IMR-90 (cell line): ENCODE data around the gene RCL1. TPM values are rescaled to one million over a fixed set of nuclear protein-coding genes. Genes with fewer than 3 reads are reported as not detected.

Experiments used
- ATAC-seq: fragments of 200-7000 bp; cut with Tn5 transposase; 2 replicates; pipeline ENCODE4 v1.9.1; 2020; ENCODE audit warnings: low read depth, mild to moderate bottlenecking, moderate library complexity
- BruUV-seq: library from RNA; stranded (reverse); fragments of 400-500 nt; replicated peaks from 2 replicates; lab custom pipeline; 2021; lab: Mats Ljungman, UMichigan
- CTCF ChIA-PET: fragments of 300-600 bp; formaldehyde crosslinking; extraction: SDS; loops from one replicate; lab custom pipeline; 2021; ENCODE audit warnings: antibody characterized with exemption; lab: Yijun Ruan, JAX
- POLR2A ChIA-PET: fragments of 300-600 bp; sonication (Branson Sonifier 250); formaldehyde crosslinking; loops from one replicate; lab custom pipeline; 2022; ENCODE audit warnings: antibody characterized with exemption; ENCODE audit not compliant: unreplicated experiment; lab: Charles Lee
- DNase-seq: peaks from one replicate; pipeline ENCODE4 v3.0.0; 2013
- H2AFZ ChIP-seq: replicated peaks from 2 replicates; pipeline ENCODE3; 2013; ENCODE audit warnings: low read length, mild to moderate bottlenecking; ENCODE audit not compliant: poor library complexity
- H2AK5ac ChIP-seq: 2 replicates; pipeline ENCODE4 v1.6.1; 2013; ENCODE audit warnings: low read depth, low read length, inconsistent platforms
- H2AK9ac ChIP-seq: replicated peaks from 2 replicates; pipeline ENCODE3; 2013; ENCODE audit warnings: mild to moderate bottlenecking, low read depth, low read length, moderate library complexity; ENCODE audit not compliant: poor library complexity
- H2BK120ac ChIP-seq: 2 replicates; pipeline ENCODE4 v1.6.1; 2013; ENCODE audit warnings: low read depth, low read length, inconsistent platforms
- H2BK15ac ChIP-seq: 3 replicates; pipeline ENCODE4 v1.6.1; 2013; ENCODE audit warnings: low read depth, low read length, inconsistent platforms
- H2BK20ac ChIP-seq: 2 replicates; pipeline ENCODE4 v1.6.1; 2013; ENCODE audit warnings: low read depth, mild to moderate bottlenecking, inconsistent platforms, low read length, moderate library complexity
- H2BK5ac ChIP-seq: 2 replicates; pipeline ENCODE4 v1.6.1; 2013; ENCODE audit warnings: mild to moderate bottlenecking, low read depth, low read length, inconsistent platforms; ENCODE audit not compliant: poor library complexity, severe bottlenecking
- H3K14ac ChIP-seq: replicated peaks from 2 replicates; pipeline ENCODE4 v1.6.1; 2013; ENCODE audit warnings: low read depth, low read length, inconsistent platforms
- H3K18ac ChIP-seq: 2 replicates; pipeline ENCODE4 v1.6.1; 2013; ENCODE audit warnings: low read depth, low read length, control low read depth
- H3K23ac ChIP-seq: 2 replicates; pipeline ENCODE4 v1.6.1; 2013; ENCODE audit warnings: low read depth, low read length, inconsistent platforms
- H3K27ac ChIP-seq: 2 replicates; pipeline ENCODE4 v1.5.1; 2013; ENCODE audit warnings: mild to moderate bottlenecking, control low read depth, low read length; ENCODE audit not compliant: insufficient read depth
- H3K27me3 ChIP-seq: 2 replicates; pipeline ENCODE4 v1.6.1; 2013; ENCODE audit warnings: low read length; ENCODE audit not compliant: control insufficient read depth, insufficient read depth
- H3K36me3 ChIP-seq: 2 replicates; pipeline ENCODE4 v1.6.1; 2013; ENCODE audit warnings: low read length, mixed read lengths; ENCODE audit not compliant: control insufficient read depth, insufficient read depth
- H3K4ac ChIP-seq: 2 replicates; pipeline ENCODE4 v1.6.1; 2013; ENCODE audit warnings: low read depth, low read length, inconsistent platforms
- H3K4me1 ChIP-seq: 2 replicates; pipeline ENCODE4 v1.6.1; 2013; ENCODE audit warnings: low read length, mixed read lengths; ENCODE audit not compliant: control insufficient read depth, insufficient read depth
- H3K4me2 ChIP-seq: 2 replicates; pipeline ENCODE4 v1.6.1; 2013; ENCODE audit warnings: low read depth, mild to moderate bottlenecking, control low read depth, low read length, moderate library complexity
- H3K4me3 ChIP-seq: 2 replicates; pipeline ENCODE4 v1.5.1; 2013; ENCODE audit warnings: low read depth, mild to moderate bottlenecking, control low read depth, low read length, moderate library complexity; ENCODE audit not compliant: insufficient read depth
- H3K56ac ChIP-seq: 2 replicates; pipeline ENCODE4 v1.6.1; 2013; ENCODE audit warnings: low read length, inconsistent platforms; ENCODE audit not compliant: insufficient read depth; ENCODE audit errors: extremely low read depth
- H3K79me1 ChIP-seq, 2 experiments: 2 replicates each; pipeline ENCODE4 v1.6.1; 2013; ENCODE audit warnings: low read length in 2 of 2, inconsistent platforms in 1 of 2, low read depth in 1 of 2
- H3K9ac ChIP-seq: 2 replicates; pipeline ENCODE4 v1.6.1; 2013; ENCODE audit warnings: low read depth, low read length, control low read depth
- H3K9me1 ChIP-seq: 2 replicates; pipeline ENCODE4 v1.6.1; 2013; ENCODE audit warnings: low read length, inconsistent platforms; ENCODE audit not compliant: insufficient read depth
- H3K9me3 ChIP-seq: 2 replicates; pipeline ENCODE4 v1.6.1; 2013; ENCODE audit warnings: low read length; ENCODE audit not compliant: control insufficient read depth, insufficient read depth
- H4K20me1 ChIP-seq: 2 replicates; pipeline ENCODE4 v1.6.1; 2013; ENCODE audit warnings: low read length, inconsistent platforms; ENCODE audit not compliant: insufficient read depth
- H4K5ac ChIP-seq: 2 replicates; pipeline ENCODE4 v1.6.1; 2013; ENCODE audit warnings: mild to moderate bottlenecking, low read depth, low read length, control low read depth
- H4K8ac ChIP-seq, 2 experiments: 2 replicates each; pipeline ENCODE4 v1.6.1; 2013; ENCODE audit warnings: low read depth in 2 of 2, low read length in 2 of 2, control low read depth in 1 of 2, inconsistent platforms in 1 of 2
- H4K91ac ChIP-seq: 2 replicates; pipeline ENCODE4 v1.6.1; 2013; ENCODE audit warnings: low read depth, low read length, inconsistent platforms; ENCODE audit not compliant: insufficient read depth
- BHLHE40 ChIP-seq: fragments of 150-350 bp; IDR thresholded peaks from 2 replicates; pipeline ENCODE4 v1.6.1; 2016; ENCODE audit warnings: mild to moderate bottlenecking, low read depth, low read length
- CEBPB ChIP-seq: IDR thresholded peaks from 2 replicates; pipeline ENCODE4 v1.6.1; 2012; ENCODE audit warnings: low read depth, low read length, improper control_type of control experiment
- CHD1 ChIP-seq: IDR thresholded peaks from 2 replicates; pipeline ENCODE4 v1.6.1; 2012; ENCODE audit warnings: low read depth, low read length, improper control_type of control experiment
- CTCF ChIP-seq: conservative IDR thresholded peaks from 2 replicates; pipeline ENCODE4 v1.5.1; 2012; ENCODE audit warnings: mild to moderate bottlenecking, low read depth, low read length, improper control_type of control experiment
- ELK1 ChIP-seq: fragments of 150-350 bp; IDR thresholded peaks from 2 replicates; pipeline ENCODE4 v1.6.1; 2016; ENCODE audit warnings: low read depth, mild to moderate bottlenecking, low read length, moderate library complexity, borderline replicate concordance
- FOS ChIP-seq: fragments of 150-350 bp; IDR thresholded peaks from 2 replicates; pipeline ENCODE4 v1.6.1; 2016; ENCODE audit warnings: low read depth, low read length
- MAFK ChIP-seq: IDR thresholded peaks from 2 replicates; pipeline ENCODE4 v1.6.1; 2012; ENCODE audit warnings: low read depth, low read length, improper control_type of control experiment
- MAZ ChIP-seq: IDR thresholded peaks from 2 replicates; pipeline ENCODE4 v1.6.1; 2012; ENCODE audit warnings: low read depth, mild to moderate bottlenecking, low read length, improper control_type of control experiment, moderate library complexity, borderline replicate concordance
- MXI1 ChIP-seq: IDR thresholded peaks from 2 replicates; pipeline ENCODE4 v1.6.1; 2012; ENCODE audit warnings: low read depth, mild to moderate bottlenecking, low read length, moderate library complexity, borderline replicate concordance
- NFE2L2 ChIP-seq: fragments of 150-350 bp; IDR thresholded peaks from 2 replicates; pipeline ENCODE4 v1.6.1; 2016; ENCODE audit warnings: low read depth, mild to moderate bottlenecking, low read length
- POLR2A ChIP-seq: IDR thresholded peaks from 2 replicates; pipeline ENCODE4 v1.6.1; 2012; ENCODE audit warnings: mild to moderate bottlenecking, low read depth, low read length
- RAD21 ChIP-seq: IDR thresholded peaks from 2 replicates; pipeline ENCODE4 v1.6.1; 2012; ENCODE audit warnings: low read length, improper control_type of control experiment
- RCOR1 ChIP-seq: IDR thresholded peaks from 2 replicates; pipeline ENCODE4 v1.6.1; 2012; ENCODE audit warnings: mild to moderate bottlenecking, low read length, improper control_type of control experiment; ENCODE audit not compliant: insufficient replicate concordance
- RFX5 ChIP-seq: IDR thresholded peaks from 2 replicates; pipeline ENCODE4 v1.8.0; 2012; ENCODE audit warnings: low read depth, mild to moderate bottlenecking, low read length, moderate library complexity
- SMC3 ChIP-seq: fragments of 150-350 bp; IDR thresholded peaks from 2 replicates; pipeline ENCODE4 v1.6.1; 2016; ENCODE audit warnings: low read depth, mild to moderate bottlenecking, antibody characterized with exemption, low read length, moderate library complexity
- USF2 ChIP-seq: fragments of 150-350 bp; IDR thresholded peaks from 2 replicates; pipeline ENCODE4 v1.6.1; 2017; ENCODE audit warnings: mild to moderate bottlenecking, antibody characterized with exemption, low read length, low read depth
- WGBS, 2 experiments: methylation state at CpG; one replicate each; pipeline versions ENCODE4 v1.1.5 to v1.1.7; 2013; ENCODE audit warnings: missing lambda C conversion rate in 2 of 2; ENCODE audit not compliant: insufficient read length in 1 of 2; ENCODE audit errors: extremely low coverage in 2 of 2; 5-methylcytosine and 5-hydroxymethylcytosine counted together
- dilution Hi-C: fragments of 300-500 bp; cut with HindIII; formaldehyde crosslinking; loops from one replicate; pipeline ENCODE4 v1.14.3; 2018; ENCODE audit warnings: low sequenced_read_pairs; ENCODE audit not compliant: unreplicated experiment
- in situ Hi-C: fragments of 300-500 bp; cut with MboI; formaldehyde crosslinking; loops from 3 replicates; pipeline ENCODE4 v1.14.3; 2019; ENCODE audit warnings: low sequenced_read_pairs, inconsistent platforms, mixed read lengths
- intact Hi-C: fragments of 100-400 bp; cut with micrococcal nuclease; formaldehyde crosslinking; loops from 2 replicates; pipeline ENCODE4 v1.10.0; 2022
- polyA plus RNA-seq, 3 experiments: library from polyadenylated mRNA; depleted of rRNA; stranded (reverse); fragments of >200 nt; gene quantifications; 2 replicates each; pipeline ENCODE4 v1.2.3, GENCODE V29; 2012; ENCODE audit warnings: low replicate concordance in 1 of 3
- total RNA-seq: library from RNA; depleted of rRNA; stranded (reverse); fragments of >200 nt; gene quantifications from 2 replicates; pipeline ENCODE4 v1.2.3, GENCODE V29; 2012

RCL1 gene
- total and polyA plus RNA-seq, 2 of the 4 experiments (the other 2 are of a cell fraction) = 12.3 to 13.8 TPM

GRCh38 chr9:4827224-4827623, 34.5 kb downstream of the RCL1 start:
- H3K4ac ChIP-seq = no peak overlapping the region
- H3K4me3 ChIP-seq = no peak overlapping the region
- no peaks in the 10 kb centered on the region for H4K20me1 ChIP-seq
- H3K9ac ChIP-seq = no peak overlapping the region
- no peak overlapping the region for H2BK15ac ChIP-seq
- no TSS peak for BruUV-seq
- DNase-seq (no peak), ATAC-seq (no peak)
- H3K36me3 ChIP-seq = no peaks in the 10 kb centered on the region
- no peak overlapping the region for H3K4me2 ChIP-seq
- WGBS, 2 experiments = no CpG with 5 or more reads among the region's 2 CpGs
- H3K14ac ChIP-seq = no peak overlapping the region
- H3K56ac ChIP-seq = no peak overlapping the region
- H3K9me3 ChIP-seq = no peaks in the 10 kb centered on the region
- H3K27ac ChIP-seq = no peak overlapping the region
- ChIA-PET POLR2A (interaction anchor here (0.6 kb wide), 3 partner anchors 10 to 196 kb away, joined by 3 to 23 read pairs (median 6); no protein-coding TSS in a partner anchor), CTCF (no interaction called here)
- no peak overlapping the region for H4K5ac ChIP-seq
- intact Hi-C loops (no loop called here), dilution Hi-C loops (no loop called here), in situ Hi-C loops (no loop called here)
- TF ChIP-seq USF2 (no peak), CHD1 (no peak), RFX5 (no peak), BHLHE40 (no peak), RAD21 (no peak), SMC3 (no peak), MAZ (no peak), RCOR1 (no peak), MAFK (no peak), NFE2L2 (no peak), ELK1 (no peak), POLR2A (no peak), FOS (no peak), CTCF (no peak), CEBPB (no peak), MXI1 (no peak)
- H2BK5ac ChIP-seq = no peak overlapping the region
- peak overlapping the region; percentile 0; the same call in 1 of the 2 replicates for H3K23ac ChIP-seq
- no peaks in the 10 kb centered on the region for H3K27me3 ChIP-seq
- H4K8ac ChIP-seq = no peak overlapping the region
- no peak overlapping the region for H3K18ac ChIP-seq
- no peak overlapping the region for H4K91ac ChIP-seq
- H2AK5ac ChIP-seq = no peak overlapping the region
- no peak overlapping the region for H2BK20ac ChIP-seq
- no peak overlapping the region for H2BK120ac ChIP-seq
- no peak overlapping the region for H2AFZ ChIP-seq
- peaks cover 25 to 41% of the 10 kb centered on the region in 2 experiments for H3K79me1 ChIP-seq
- H2AK9ac ChIP-seq = no peak overlapping the region
- peaks cover 17% of the 10 kb centered on the region for H3K9me1 ChIP-seq
- H3K4me1 ChIP-seq = peaks cover 18% of the 10 kb centered on the region
